GM11168 (cell line): ENCODE data around the gene TMEM150C.

Source experiments
- in situ Hi-C: fragments of 300-500 bp; cut with MboI; formaldehyde crosslinking; loops from one replicate; pipeline ENCODE4 v1.12.0; 2022; ENCODE audit warnings: low sequenced_read_pairs; ENCODE audit not compliant: unreplicated experiment

The TMEM150C gene

DNA sequence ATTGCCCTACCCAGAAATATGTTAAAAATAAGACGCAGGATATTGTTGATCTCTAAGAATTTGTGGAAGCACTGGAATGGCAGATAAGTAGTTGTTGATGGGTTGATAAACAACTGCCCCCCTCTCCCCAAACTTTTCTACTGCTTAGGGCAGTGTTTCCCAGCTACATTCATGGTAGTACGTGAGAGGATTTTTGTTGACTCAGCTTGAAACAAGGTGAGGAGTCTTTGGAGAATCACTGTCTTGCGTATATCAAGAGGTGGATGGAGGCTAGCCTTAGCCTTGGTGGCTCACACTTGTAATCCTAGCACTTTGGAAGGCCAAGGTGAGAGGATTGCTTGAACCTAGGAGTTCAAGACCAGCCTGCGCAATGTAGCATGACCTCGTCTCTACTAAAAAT lies 125.7 kb downstream of the TMEM150C start:
- in situ Hi-C loops, result no loop called here

DNA sequence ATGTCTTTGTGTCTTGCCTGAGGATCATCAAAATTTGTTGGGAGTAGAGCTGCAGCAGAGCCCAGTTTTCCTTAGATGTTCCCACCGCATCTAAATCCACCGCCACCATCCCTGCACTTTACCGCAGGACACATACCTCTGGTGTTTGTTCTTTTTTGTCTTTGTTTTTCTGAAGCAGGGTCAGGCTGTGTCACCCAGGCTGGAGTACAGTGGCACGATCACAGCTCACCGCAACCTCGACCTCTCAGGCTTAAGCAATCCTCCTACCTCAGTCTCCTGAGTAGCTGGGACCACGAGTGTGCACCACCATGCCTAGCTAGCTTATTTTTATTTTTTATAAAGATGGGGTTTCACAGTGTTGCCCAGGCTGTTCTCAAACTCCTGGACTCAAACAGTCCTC lies 126.8 kb downstream of the TMEM150C start:
- in situ Hi-C loops, result no loop called here

DNA sequence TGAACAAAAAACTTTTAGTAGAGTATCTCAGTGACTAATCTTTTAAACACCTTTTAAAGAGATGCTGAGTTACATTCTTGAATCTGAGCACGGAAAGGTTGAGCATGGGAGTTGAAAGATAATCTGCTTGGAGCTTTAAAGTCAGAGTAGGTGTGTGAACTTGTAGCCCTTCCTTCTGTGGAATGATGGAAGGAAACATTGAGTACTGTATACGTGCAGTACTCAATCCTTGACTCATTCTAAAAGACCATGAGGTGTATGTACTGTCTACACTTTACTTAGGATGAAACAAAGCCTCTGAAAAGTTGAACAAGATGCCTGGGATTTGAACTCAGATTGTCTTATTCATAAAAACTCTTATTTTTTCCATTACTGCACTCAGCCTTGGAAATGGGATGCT lies 128.0 kb downstream of the TMEM150C start:
- in situ Hi-C loops, result no loop called here
